Coronary artery (tissue), 2 donors: Measurements from ENCODE around the gene SUCO.

Experiments
- DNase-seq: peaks from one replicate; pipeline ENCODE4 v3.0.0-alpha.2; 2017; ENCODE audit warnings: low spot score
- H3K27ac ChIP-seq, 2 donors: fragments of 200-600 bp; sonication (generic); one replicate each; pipeline ENCODE4 v1.5.1; 2016 to 2019
- H3K4me3 ChIP-seq: fragments of 200-600 bp; sonication (generic); 2 replicates; pipeline ENCODE4 v1.5.1; 2016; ENCODE audit warnings: mild to moderate bottlenecking, moderate library complexity
- CTCF ChIP-seq: fragments of 200-600 bp; sonication (generic); IDR thresholded peaks from one replicate; pipeline ENCODE4 v1.5.1; 2019; ENCODE audit warnings: antibody characterized with exemption

Gene SUCO

GRCh38 chr1:172599912-172600311 is 67.0 kb downstream of the SUCO start:
- Histone ChIP-seq H3K4me3 (no peak overlapping the region), H3K27ac (no peak overlapping the region)
- TF ChIP-seq CTCF: no peak
- no peak for DNase-seq

GRCh38 chr1:172600615-172601014 is 67.7 kb downstream of the SUCO start:
- Histone ChIP-seq H3K27ac (no peak overlapping the region), H3K4me3 (no peak overlapping the region)
- no peak for TF ChIP-seq CTCF
- no peak for DNase-seq

GRCh38 chr1:172601046-172601630 is 68.2 kb downstream of the SUCO start:
- no peak for DNase-seq
- Histone ChIP-seq H3K4me3 (no peak overlapping the region), H3K27ac (no peak overlapping the region)
- TF ChIP-seq CTCF: no peak

GRCh38 chr1:172602706-172603105 is 69.8 kb downstream of the SUCO start:
- Histone ChIP-seq H3K27ac (no peak overlapping the region), H3K4me3 (no peak overlapping the region)
- no peak for TF ChIP-seq CTCF
- DNase-seq: no peak

DNA sequence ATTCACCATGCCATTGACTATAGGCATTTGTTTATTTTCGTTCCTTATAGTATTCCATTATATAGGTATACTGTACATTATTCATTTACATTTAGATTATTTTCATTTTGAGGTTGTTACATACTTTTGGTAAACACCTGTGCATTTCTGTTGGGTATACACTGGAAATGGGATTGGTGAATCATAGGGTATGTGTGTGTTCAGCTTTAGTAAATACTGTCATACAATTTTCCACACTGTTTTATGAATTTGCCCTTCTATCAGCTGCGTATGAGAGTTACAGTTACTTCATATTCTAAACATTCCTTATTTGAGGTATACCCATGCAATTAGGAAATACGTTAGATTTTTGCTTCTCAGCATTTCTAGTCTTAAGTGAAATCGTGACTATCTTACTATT is 70.9 kb downstream of the SUCO start:
- H3K4me3 ChIP-seq: no peak overlapping the region
- no peak for DNase-seq
- no peak for TF ChIP-seq CTCF
- no peak overlapping the region for H3K27ac ChIP-seq

DNA sequence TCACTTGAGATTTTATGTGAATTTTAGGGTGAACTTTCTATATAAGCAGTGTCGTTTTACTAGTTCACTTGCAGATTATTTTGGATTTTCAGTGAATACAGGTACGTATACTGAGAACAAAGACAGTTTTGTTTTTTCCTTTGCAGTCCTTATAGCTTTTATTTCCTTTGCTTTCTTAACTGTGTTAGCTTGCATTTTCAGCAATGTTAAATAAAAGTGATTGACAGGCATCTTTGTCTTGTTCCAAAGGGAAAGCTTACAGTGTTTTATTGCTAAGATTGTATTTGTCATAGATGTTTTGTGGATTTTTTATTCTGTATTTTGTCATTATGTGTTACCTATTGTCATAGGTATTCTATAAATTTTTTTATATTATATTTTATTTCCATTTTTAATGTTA is 72.7 kb downstream of the SUCO start:
- DNase-seq: no peak
- TF ChIP-seq CTCF: no peak
- H3K27ac ChIP-seq: no peak overlapping the region
- H3K4me3 ChIP-seq: no peak overlapping the region

DNA sequence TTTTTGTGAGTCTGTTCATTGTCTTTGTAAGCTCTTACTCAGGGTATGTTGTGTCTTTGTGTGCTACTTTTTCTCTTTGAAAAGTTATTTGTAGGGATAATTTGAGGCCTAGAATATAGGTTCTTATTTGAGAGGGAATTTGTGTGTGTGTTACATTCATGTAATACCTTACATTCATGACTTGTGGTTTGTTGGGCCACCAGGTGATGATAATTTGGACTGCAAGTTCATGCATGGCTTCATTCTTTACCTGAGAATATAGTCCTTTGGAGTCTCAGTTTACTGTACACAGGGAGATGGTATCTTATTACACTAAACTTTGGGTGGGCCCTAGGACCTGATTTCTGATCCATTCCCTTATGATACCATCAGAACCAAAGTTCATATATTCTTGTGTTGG is 74.2 kb downstream of the SUCO start:
- H3K4me3 ChIP-seq: no peak overlapping the region
- no peak for TF ChIP-seq CTCF
- no peak for DNase-seq
- no peak overlapping the region for H3K27ac ChIP-seq
